GM19193 (cell line): ENCODE results near the gene ZNF664.

ENCODE experiments used
- POLR2A ChIP-seq: IDR thresholded peaks from 4 replicates; pipeline ENCODE4 v1.6.1; 2011; ENCODE audit not compliant: insufficient read depth, insufficient read length; ENCODE audit errors: extremely low read depth

ZNF664 gene

DNA sequence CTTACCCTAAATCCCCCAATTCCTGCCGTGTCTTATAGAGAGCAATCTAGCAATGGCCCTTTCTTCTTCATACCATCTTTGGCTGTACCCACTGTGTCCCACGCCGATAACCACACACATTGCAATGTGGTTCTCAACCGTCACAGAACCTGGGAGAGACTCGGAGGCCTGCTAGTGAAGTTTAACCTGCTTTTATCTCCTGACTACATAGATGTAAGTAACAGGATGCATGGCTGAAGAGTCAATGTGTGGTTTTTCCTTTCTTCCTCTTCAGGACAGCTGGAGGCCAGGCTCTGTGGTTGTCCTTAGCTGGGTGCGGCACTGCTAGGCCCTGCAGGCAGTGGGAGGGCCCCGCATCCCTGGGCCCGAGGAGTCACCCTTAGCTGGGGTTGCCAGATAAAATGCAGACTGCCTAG is 51.3 kb downstream of the ZNF664 start:
- TF ChIP-seq POLR2A, result no peak

GRCh38 chr12:124024776-124025175 is 51.8 kb downstream of the ZNF664 start:
- no peak for TF ChIP-seq POLR2A

GRCh38 chr12:124025661-124026060 is 52.6 kb downstream of the ZNF664 start:
- TF ChIP-seq POLR2A, result no peak

GRCh38 chr12:124026755-124027745 is 54.0 kb downstream of the ZNF664 start:
- no peak for TF ChIP-seq POLR2A

- no peak for TF ChIP-seq POLR2A
Observed at GRCh38 chr12:124027753-124028554, 54.9 kb downstream of the ZNF664 start.

GRCh38 chr12:124028555-124028925 is 55.5 kb downstream of the ZNF664 start:
- TF ChIP-seq POLR2A, result no peak

DNA sequence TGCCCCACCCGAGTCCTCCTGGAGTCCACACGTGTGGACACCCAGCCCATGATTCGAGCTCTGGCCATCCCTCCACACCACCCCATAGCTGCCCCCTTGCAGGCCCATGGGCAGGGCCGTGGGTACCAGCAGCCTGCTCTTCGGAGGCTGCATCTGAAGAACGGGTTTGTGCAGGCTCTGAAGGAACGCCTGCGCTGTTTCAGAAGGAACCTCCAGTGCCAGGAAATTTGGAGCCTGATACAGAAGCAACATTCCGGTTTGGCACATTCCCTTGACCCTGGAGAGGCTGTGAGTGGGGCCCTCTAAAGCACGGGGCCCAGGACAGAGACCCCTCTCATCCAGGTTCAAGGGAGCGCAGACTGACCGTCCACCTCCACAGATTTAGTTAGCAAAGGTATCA is 57.0 kb downstream of the ZNF664 start:
- TF ChIP-seq POLR2A, result no peak

DNA sequence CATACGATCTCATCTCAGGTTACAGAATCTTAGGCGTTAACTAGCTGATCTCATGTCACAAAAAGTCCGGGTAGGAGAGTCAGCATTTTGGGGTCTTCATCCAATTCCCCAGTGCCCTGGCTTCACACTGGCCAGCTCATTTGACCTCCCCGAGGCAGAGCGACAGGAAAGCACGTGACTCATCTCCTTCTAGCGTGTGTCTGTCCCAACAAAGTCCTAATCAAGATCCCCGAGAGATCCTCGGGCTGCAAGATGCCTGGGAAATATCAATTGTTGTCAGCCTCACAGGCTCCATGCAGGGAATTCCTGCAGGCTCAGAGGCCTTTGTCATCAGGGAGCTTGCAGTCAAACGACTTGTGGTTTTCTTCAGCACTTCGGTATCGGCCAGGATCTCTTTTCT is 57.5 kb downstream of the ZNF664 start:
- no peak for TF ChIP-seq POLR2A

DNA sequence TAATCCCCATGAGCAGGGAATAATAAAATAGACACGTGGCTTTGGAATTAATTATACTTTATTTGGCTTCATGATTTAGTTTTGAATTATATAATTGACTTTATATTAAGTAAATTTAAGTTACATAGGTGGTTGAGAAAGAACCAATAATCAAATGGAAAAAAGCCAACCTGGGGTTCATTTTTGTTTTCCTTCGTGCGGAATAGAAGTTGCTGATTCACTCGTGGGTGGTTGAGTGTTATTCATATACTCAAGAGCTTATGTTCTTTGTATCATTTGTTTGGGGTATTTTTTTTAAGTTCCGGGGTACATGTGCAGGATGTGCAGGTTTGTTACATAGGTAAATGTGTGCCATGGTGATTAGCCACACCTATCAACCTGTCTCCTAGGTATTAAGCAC is 58.0 kb downstream of the ZNF664 start:
- no peak for TF ChIP-seq POLR2A

DNA sequence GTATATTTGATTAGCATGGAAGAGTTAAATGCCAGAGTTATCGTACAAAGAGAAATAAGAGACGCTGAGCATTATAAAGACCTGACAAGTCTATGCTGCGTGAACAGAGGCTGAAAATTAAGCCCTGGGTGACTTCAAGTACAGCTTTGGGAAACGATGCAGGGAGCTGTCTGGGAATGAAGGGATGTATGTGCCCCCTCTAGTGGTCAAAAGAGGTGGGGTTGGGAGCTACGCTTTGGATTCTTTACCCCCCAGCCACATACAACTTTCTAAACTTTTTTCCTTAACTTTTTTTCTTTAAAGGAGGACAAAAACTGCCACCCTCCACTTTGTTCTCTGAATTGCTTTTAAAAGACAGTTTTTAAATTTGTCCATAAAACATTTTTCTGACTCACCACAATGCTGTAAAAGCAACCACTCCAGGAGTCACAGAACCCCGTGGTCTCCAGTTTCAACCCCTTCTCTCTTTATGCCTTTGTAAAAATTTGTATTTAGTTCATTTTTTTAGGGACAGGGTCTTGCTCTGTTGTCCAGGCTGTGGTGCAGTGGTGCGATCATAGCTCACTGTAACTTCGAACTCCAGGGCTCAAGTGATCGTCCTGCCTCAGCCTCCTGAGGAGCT is 59.4 kb downstream of the ZNF664 start:
- TF ChIP-seq POLR2A, result no peak

GRCh38 chr12:124033859-124034258 is 60.8 kb downstream of the ZNF664 start:
- no peak for TF ChIP-seq POLR2A

DNA sequence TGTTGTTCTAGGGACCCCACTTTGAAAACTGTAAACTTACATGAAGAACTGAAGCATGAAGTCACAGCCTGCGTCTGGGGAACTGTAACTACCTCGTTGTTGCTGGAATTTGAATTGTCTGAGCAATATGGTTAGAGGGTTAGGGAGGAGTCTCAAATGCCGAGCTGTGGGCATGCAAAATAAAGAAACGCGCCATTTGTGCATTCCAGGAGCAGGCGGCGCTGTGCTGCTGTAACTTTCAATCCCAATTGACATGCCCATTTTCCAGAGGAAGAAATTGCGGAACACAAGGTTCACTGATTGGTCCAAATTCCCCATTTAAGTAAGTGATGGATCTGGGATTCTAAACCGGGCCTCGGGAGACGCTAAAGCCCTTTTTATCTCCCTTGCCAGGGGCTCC is 61.3 kb downstream of the ZNF664 start:
- TF ChIP-seq POLR2A, result no peak

DNA sequence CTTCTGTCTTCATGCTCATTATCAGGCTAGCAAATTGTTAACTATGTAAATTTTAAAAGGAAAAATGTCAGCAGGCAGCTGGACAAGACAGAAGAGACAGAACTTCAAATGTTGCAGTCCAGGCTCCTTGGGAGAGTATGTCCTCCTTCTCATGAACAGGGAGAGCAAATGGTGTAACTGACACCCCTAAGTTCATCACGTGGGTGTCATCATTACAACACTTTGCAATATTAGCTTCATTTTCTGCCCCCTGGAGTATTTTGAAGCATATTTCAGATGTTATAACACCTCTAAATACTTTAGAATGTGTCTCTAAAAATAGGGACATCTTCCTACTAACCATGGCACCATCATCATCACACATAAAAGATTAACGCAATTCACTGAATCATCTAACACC is 62.1 kb downstream of the ZNF664 start:
- TF ChIP-seq POLR2A, result no peak

DNA sequence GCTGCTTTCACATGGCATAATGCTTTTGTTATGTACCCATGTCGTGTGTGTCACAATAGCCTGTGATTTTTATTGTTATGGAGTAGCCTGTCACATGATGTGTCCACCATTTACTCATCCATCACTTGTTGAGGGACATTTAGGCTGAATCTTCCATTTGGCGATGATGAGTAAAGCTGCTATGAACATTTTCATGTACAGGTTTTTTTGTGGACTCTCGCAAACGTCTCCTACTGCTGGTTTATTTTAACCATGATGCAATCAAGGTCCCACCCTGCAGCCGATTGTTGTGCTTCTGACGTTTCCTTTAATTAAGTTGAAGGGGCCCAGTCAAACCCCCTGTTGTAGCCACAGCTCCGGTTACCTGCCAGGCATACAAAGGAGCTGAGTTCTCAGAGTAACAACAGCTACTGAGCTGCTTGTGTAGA is 63.2 kb downstream of the ZNF664 start:
- no peak for TF ChIP-seq POLR2A

- no peak for TF ChIP-seq POLR2A
Observed at GRCh38 chr12:124036657-124037109, 63.7 kb downstream of the ZNF664 start.
